ENCODE data around the gene PACS1.

PACS1 gene

DNA sequence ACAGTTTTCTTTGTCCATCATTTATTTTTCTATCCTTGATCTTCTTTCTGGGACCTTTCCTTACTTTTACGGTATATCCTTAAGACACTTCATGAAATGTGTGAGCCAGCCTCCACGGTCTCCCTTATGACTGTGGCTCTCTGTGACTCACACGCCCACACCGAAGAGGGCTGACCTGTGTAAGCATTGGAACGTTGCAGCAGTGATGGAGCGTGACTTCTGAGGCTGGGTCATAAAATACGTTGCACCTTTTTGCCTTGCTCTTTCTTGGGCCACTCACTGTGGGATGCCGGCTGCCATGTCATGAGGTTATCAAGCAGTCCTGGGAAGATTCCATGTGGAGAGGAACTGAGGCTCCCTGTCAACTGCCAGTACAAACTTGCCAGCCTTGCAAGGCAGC lies 102.1 kb downstream of the PACS1 start:
- no peak for FAIRE-seq
- DNase-seq (ENCODE audit: insufficient read length, low spot score) = no peak

DNA sequence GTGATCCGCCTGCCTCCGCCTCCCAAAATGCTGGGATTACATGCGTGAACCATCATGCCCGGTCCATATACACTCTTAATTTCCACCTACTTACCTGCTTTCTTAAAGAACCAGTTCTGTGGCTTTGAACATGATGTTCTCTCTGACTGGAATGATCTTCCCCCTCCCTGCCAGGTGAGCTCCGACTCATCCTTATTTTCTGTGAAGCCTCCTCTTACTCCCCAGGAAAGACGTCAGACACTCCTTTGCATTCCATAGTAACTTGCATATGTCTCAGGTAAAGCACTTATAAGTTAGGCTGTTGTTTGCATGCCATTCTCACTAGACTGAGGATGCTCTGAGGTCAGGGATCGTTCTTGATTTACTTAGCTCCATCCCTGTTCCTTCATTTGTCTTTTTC lies 106.6 kb downstream of the PACS1 start:
- FAIRE-seq = no peak

DNA sequence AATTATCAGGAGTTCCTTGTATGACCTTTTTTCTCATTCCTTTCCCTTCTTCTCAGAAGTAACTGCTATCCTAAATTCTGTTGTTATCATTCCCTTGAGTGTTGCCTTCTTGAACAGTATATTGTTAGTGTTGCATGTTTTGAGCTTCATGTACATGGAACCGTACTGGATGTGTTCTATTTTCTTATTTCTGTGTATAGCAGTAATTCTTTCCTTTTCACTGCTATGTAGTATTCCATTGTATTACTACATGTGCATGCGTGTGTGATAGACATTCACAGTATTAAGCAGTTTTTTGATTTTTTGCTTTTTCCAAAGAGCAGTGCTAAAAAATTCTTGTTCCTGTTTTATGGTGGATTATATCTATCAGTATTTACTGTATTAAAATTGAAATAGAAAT lies 108.1 kb downstream of the PACS1 start:
- FAIRE-seq (no peak), DNase-seq (ENCODE audit: insufficient read length, low spot score) (no peak)

More for the DNA sequence above, 106.6 kb downstream of the PACS1 start:
- DNase-seq (ENCODE audit: insufficient read length, low spot score) = no peak

DNA sequence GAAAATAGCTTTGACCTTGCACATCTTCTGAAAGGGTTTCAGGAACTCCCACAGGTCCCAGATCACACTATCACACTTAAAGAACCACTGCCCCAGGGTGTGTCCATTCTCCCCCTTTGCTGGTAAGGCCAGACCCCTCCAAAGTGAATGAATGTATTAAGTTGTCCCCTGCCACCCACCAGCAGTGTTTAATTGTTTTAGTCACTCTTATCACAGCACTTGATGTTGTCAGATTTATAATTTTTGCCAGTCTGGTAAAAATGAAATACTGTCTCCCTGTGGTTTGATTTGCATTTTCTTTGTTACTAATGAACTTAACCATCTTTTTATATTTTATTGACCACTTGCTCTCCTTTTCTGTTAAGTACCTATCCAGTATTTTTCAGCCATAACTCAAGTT lies 108.8 kb downstream of the PACS1 start:
- peak; percentile 48 for FAIRE-seq

DNA sequence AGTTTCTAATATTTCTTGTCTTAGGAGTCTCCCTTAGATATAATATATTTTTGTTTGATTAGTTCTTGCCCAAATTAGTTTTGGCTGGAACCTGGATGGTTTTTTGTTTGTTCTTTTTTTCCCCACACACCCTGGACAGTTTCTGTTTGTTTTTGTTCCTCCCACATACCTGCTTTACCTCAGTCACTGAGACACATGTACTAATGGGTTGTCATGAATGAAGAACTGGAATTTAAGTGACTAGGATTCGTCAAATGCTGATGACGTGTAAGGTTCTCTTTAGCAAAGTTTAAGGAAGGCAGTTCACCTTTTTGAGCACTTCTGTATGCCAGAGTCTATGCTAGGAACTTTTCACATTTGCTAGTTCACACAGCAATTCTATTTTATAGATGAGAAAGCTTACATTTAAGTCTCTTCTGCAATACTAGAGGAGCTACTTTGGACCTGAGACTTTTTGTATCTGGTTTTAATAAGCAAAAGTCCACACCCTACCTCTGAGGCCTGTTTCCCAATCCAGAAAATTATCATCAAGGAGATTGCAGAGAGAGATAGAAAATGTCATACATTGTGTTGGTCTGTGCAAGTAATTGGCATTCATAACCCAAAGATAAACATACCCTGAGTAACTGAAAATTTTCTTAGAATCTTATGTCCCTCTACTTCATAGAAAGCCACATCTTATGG lies 111.7 kb downstream of the PACS1 start:
- no peak for FAIRE-seq
- DNase-seq (ENCODE audit: insufficient read length, low spot score) = no peak

More for the DNA sequence above, 108.8 kb downstream of the PACS1 start:
- DNase-seq (ENCODE audit: insufficient read length, low spot score) = no peak

DNA sequence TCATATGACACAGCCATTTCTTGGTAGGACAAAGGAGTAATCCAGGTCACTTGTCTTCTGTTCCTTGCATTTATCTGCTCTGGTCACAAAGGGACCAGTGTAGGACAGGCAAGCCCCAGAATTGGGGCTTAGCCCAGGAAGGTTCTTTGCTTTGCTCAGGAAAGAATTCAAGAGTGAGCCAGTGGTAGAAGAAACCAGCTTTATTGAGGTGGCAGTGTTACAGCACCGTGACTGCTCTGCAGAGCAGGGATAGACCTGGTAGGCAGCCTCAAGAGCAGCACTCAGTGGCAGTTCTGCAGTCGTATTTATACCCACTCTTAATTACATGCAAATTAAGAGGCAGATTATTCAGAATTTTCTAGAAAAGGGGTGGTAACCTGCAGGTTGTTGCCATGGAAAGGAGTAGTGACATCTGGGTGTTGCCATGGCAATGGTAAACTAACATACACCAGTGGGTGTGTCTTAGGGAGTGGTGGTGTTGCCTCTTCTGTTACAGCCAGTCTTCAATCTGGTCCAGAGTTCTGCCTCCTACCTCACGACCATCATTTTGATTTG lies 113.5 kb downstream of the PACS1 start:
- DNase-seq (ENCODE audit: insufficient read length, low spot score) (no peak), FAIRE-seq (no peak)

DNA sequence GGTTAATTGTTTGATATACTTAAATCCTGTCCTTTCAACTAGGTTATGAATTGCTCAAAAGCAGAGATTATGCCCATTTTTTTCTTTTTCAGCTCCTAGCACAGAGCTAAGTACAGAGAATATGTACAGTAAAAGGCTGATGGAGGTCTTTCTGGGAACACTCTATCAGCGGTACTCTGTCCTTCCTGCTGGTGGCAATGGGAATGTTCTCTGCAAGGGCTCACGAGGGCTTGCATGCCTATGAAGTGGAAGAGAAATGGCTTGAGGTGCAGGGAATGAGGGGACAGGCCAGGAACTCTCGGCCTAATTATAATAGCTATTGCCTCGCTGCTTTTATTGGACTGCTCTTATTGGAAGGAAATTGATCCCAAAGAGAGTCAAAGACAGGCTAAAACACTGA lies 114.7 kb downstream of the PACS1 start:
- DNase-seq (ENCODE audit: insufficient read length, low spot score) (no peak), FAIRE-seq (no peak)

DNA sequence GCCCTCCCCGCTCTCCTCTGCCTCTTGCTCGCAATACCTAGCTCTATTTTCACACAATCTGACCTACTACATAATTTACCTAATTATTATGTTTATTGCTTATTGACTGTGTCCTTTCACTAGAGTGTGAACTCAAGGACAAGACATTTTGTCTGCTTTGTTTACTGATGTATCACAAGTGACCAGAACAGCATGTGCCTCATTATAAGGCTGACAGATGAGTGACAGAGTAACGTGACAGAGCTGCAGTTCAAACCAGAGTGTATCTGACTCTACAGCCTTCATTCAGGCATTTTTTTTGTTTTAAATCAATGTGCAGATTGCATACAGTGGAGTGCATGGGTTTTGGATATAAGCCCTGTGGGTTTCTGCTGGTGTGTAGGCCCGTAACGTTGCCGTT lies 116.4 kb downstream of the PACS1 start:
- FAIRE-seq (no peak), DNase-seq (ENCODE audit: insufficient read length, low spot score) (no peak)

DNA sequence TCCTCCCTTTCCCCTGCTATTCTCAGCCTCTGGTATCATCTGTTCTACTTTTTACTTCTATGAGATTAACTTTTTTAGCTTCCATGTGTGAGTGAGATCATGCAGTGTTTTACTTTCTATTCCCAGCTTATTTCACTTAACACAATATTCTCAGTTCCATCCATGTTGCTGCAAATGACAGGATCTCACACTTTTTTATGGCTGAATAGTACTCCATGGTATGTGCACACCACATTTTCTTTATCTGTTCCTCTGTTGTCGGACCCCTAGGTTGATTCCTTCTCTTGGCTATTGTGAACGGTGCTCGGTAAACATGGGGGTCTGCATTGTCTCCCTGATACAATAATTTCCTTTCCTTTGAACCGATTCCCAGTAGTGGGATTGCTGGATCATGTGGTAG lies 117.4 kb downstream of the PACS1 start:
- DNase-seq (ENCODE audit: insufficient read length, low spot score) (no peak), FAIRE-seq (no peak)

DNA sequence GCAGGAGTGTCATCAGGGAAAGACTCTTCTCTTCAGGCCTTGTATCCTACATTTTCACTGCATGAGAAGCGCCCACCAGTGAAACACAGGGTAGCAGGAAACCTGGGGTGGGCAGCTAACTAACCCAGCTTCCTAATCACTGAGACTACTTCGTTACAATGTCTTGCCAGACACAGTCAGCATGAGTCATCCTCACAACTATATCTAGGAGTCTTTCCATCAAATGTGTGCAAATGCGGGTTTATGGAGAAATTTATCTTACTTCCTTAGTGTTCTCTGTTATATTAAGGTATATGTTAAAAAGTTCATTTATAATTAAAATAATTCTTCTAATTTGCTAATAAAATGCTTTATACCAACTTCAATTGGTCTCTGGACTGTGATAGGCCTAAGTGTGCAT lies 118.5 kb downstream of the PACS1 start:
- FAIRE-seq = no peak
- no peak for DNase-seq (ENCODE audit: insufficient read length, low spot score)

DNA sequence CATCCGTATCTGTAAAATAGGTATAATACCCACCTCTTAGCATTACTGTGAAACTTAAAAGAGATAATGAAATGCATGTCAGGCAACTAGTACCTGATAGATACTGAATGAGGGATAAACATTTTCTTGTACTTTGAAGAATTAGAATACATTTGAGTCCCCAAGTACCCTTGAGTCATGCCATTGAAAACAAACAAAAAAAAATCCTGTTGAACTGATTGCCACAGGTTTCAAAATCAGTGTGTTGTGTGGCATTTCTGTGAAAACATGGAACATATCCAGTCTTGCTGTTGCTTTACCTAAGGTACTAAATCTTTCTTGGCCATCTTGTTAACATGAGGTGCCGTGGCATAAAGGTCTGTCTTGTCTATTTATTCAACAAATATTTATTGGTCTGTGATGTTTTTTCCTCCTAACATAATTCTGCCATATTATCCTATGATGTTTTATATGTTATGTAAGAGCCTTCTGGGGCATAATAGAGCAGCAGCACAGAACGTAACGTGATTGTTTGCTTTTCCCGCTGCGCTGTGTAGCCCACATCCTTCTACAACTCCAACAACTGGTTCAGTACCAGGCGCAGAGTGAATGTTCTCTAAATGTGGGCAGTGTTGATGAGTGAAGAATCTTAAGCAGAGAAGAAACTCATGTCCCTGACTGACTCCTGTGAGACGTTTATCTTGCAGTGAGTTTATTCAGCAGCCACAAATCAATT lies 119.1 kb downstream of the PACS1 start:
- no peak for DNase-seq (ENCODE audit: insufficient read length, low spot score)
- FAIRE-seq = no peak

DNA sequence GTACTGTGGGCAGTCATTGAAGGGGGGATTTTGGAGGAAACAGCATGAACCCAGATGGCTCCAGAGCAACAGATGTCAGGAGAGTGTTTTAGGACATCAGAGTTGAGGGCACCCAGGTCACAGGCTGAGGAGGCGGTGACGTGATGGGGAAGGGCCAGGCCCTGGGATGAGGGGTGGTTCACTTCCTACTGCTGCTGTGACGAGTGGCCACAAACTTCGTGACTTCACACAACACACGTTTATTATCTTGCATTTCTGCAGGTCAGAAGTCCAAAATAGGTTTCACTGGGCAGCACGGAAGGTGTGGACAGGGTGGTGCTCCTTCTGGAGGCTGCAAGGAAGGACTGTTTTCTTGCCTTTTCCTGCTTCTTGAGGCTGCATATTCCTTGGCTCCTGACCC lies 120.7 kb downstream of the PACS1 start:
- FAIRE-seq (no peak), DNase-seq (ENCODE audit: insufficient read length, low spot score) (no peak)

DNA sequence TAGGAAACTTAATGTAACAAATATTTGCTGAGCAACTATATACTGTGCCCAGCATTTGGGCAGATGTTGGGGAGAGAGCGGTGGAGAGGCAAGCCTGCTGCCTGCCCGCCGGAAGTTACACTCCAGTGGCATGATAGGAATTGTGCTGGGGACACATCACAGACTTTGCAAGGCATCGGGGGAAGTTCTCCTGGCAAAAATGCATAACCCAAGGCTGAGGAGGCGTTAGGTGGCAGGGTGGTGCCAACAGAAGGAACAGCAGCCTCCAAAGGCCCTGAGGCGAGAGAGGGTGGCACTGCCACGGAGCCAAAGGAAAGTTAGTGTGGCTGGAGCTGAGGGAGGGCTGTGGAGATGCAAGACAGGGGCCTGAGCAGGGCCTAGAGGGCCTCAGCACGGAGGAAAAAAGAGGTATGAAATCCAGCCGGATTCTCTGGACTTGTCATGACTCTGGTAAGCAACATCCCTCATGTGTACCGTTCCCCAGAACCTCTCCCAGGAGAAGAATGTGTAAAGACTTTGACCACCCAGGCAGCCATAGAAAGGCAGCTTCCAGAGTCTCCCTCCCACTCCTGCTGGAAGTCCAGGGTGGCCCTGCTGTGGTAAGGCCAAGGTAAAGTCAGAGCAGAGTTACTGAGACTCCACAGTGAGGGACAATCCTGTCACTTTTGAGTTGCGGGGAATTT lies 122.2 kb downstream of the PACS1 start:
- FAIRE-seq (no peak), DNase-seq (ENCODE audit: insufficient read length, low spot score) (no peak)

DNA sequence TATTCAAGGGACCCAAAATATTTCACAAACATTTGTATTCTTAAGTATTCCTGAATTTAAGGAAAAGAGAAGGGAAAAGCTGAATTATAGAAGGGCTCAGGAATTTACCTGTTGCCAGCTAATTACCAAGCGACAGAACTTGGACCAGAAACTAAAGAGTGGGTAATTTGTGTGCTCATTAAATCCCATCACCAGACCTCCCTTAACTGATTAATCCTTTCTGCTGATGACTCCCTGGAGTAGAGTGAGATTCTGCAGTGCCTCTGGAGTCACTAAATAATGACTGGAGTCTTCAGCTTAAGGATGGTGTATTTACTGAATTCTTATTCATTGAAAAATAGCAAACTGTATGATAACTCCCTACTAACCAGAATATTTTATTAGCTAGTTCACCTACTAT lies 124.3 kb downstream of the PACS1 start:
- FAIRE-seq = no peak

DNA sequence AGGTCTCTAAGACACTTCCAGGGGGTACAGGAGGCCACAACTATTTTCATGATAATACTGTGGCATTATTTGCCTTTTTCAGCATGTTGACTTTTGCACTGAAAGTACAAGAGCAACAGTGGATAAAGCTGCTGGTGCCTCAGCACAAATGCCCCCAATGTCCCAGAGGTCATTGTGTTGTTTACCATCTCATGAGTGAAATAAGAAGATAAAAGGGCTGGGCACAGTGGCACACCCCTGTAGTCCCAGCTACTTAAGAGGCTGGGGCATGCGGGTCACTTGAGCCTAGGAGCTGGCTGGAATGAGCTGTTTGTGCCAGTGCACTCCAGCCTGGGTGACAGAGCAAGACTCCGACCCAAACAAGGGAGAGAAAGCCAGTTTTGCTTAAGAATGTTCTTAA lies 125.8 kb downstream of the PACS1 start:
- no peak for FAIRE-seq
- no peak for DNase-seq (ENCODE audit: insufficient read length, low spot score)

More for the DNA sequence above, 124.3 kb downstream of the PACS1 start:
- DNase-seq (ENCODE audit: insufficient read length, low spot score) = no peak

DNA sequence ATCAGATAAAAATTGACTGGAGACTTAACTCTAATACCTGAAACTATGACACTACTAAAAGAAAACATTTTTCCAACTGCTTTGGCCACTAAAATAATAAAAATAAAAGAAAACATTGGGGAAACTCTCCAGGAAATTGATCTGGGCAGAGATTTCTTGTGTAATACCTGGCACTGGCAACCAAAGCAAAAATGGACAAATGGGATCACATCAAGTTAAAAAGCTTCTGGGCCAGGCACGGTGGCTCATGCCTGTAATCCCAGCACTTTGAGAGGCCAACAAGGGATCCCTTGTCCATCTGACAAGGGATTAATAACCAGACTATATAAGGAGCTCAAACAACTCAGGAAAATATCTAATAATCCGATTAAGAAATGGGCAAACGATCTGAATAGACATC lies 133.8 kb downstream of the PACS1 start:
- DNase-seq (ENCODE audit: insufficient read length, low spot score) (no peak), FAIRE-seq (no peak)

DNA sequence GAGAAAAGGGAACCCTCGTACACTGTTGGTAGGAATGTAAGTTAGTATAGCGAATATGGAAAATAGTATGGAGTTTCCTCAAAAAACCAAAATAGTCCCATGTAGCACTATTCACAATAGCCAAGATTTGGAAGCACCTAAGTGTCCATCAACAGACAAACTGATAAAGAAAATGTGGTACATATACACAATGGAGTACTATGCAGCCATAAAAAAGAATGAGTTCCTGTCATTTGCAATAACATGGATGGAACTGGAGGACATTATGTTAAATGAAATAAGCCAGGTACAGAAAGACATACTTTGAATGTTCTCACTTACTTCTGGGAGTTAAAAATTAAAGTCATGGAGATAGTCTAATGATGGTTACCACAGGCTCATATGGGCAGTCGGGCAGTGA lies 134.3 kb downstream of the PACS1 start:
- no peak for FAIRE-seq
- no peak for DNase-seq (ENCODE audit: insufficient read length, low spot score)

DNA sequence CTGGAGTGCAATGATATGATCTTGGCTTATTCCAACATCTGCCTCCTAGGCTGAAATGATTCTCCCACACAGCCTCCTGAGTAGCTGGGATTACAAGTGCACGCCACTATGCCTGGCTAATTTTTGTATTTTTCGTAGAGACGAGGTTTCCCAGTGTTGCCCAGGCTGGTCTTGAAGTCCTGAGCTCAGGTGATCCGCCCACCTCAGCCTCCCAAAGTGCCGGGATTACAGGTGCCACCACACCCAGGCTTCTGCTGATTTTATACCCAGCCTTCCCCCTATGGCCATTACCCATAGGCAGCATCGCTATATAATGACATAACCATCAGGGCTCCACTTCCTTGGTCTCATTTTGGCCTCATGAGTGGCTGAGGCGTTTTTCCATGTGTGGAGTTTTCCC lies 137.7 kb downstream of the PACS1 start:
- DNase-seq (ENCODE audit: insufficient read length, low spot score) = no peak
- FAIRE-seq = no peak

DNA sequence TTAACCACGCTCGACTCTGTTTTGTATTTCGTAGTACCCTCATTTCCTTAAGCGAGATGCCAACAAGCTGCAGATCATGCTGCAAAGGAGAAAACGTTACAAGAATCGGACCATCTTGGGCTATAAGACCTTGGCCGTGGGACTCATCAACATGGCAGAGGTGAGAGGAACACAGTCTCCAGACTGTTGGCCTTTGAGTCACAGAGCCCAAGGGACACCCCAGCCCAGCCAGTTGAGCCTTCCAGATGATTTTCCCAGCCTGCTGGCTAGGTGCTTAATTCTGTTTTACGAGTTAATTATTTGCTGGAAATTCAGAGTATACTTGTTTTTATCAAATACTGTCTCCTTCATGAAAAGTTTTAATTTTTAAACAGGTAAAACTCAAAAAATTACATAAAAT lies 141.0 kb downstream of the PACS1 start:
- DNase-seq (ENCODE audit: insufficient read length, low spot score) (no peak), FAIRE-seq (no peak)

DNA sequence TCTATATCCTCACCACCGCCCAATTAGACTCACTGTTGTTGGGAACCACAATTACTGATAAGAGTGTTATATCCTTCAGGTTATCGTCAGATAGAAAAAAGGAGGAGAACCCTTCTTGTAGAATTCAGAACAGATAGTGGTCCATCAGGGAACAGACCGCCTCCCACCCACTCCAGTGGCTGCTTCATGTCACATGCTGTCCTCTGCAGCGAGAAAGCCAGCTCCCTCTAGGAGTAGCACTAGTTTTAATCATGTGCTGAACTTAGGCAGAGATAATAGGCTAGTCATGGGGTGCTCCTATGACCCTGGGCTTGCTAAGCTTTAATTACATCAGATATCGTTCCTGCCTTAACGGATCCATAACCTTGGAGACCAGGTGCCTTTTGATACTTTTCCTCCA lies 146.8 kb downstream of the PACS1 start:
- FAIRE-seq (no peak), DNase-seq (ENCODE audit: insufficient read length, low spot score) (no peak)

DNA sequence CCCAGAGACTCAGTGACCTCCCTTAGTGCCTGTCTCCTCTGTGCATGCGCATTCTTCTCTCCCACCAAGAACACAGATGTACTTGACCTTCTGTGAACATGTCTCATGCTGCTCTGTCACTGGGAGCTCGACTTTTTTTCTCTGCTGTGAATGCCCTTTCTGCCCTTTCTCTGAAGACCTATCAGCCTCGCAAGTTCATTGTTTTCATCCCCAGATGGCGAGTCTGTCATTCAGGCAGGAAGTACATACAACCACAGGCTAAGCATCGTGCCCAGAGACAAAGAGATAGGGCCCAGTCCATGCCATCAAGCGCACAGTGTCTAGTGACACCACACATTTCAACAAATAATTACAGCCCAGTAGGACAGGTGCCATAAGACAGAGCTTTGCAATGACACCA lies 148.0 kb downstream of the PACS1 start:
- no peak for DNase-seq (ENCODE audit: insufficient read length, low spot score)
- FAIRE-seq = no peak

Measured in GM19239 (cell line).